Sigmoid colon (tissue), 7 donors: ENCODE results near the gene NPNT. TPM values are rescaled to one million over a fixed set of nuclear protein-coding genes. Genes with fewer than 3 reads are reported as not detected.

Experiments
- DNase-seq: peaks from one replicate; pipeline ENCODE4 v3.0.0-alpha.2; 2019
- H3K27ac ChIP-seq, 4 donors: fragments of 200-600 bp; sonication (generic); one replicate each; pipeline ENCODE4 v1.5.1; 2016 to 2019; ENCODE audit warnings: mild to moderate bottlenecking in 1 of 4
- H3K27me3 ChIP-seq, 3 donors: fragments of 200-600 bp; sonication (generic); one replicate each; pipeline ENCODE4 v1.5.1; 2019; ENCODE audit warnings: mild to moderate bottlenecking in 1 of 3
- H3K36me3 ChIP-seq, 4 donors: fragments of 200-600 bp; sonication (generic); one replicate each; pipeline ENCODE4 v1.5.1; 2016 to 2019
- H3K4me1 ChIP-seq, 4 donors: fragments of 200-600 bp; sonication (generic); one replicate each; pipeline ENCODE4 v1.5.1; 2017 to 2019
- H3K4me3 ChIP-seq, 4 donors: fragments of 200-600 bp; sonication (generic); one replicate each; pipeline ENCODE4 v1.5.1; 2017 to 2019; ENCODE audit warnings: mild to moderate bottlenecking in 2 of 4, moderate library complexity in 1 of 4
- H3K9me3 ChIP-seq, 4 donors: fragments of 200-600 bp in 3 of 4; sonication (generic) in 3 of 4; one replicate each; pipeline versions ENCODE4 v1.5.1 to v1.6.1; 2013 to 2019
- EP300 ChIP-seq, 4 donors: sonication (generic); formaldehyde crosslinking; IDR thresholded peaks; one replicate each; pipeline ENCODE4 v1.6.1; 2017; ENCODE audit warnings: antibody characterized with exemption in 4 of 4
- POLR2A ChIP-seq, 2 donors: fragments of 450-650 bp; IDR thresholded peaks; one replicate each; pipeline ENCODE4 v1.6.1; 2016; ENCODE audit warnings: antibody characterized with exemption in 2 of 2, mild to moderate bottlenecking in 2 of 2, moderate library complexity in 2 of 2
- POLR2AphosphoS5 ChIP-seq, 4 donors: sonication (generic); formaldehyde crosslinking; IDR thresholded peaks; one replicate each; pipeline ENCODE4 v1.6.1; 2017; ENCODE audit warnings: antibody characterized with exemption in 4 of 4
- WGBS, 2 donors: extraction: QIAGEN DNeasy Blood & Tissue Kit; methylation state at CpG; one replicate each; pipeline ENCODE4 v1.1.7; 2013; 5-methylcytosine and 5-hydroxymethylcytosine counted together
- intact Hi-C: fragments of 100-400 bp; cut with DNase I; formaldehyde crosslinking; loops from one replicate; pipeline ENCODE4 v1.15.1; 2023
- polyA plus RNA-seq, 3 donors: library from polyadenylated mRNA; stranded (reverse); fragments of 200-250 nt; gene quantifications; one replicate each; pipeline ENCODE4 v1.2.3, GENCODE V29; 2013
- total RNA-seq, 4 donors: library from RNA; depleted of rRNA; stranded (reverse); fragments of >200 nt; gene quantifications; one replicate each; pipeline ENCODE4 v1.1.0, GENCODE V29; 2016
- TF ChIP-seq, protein P1 (sequence below), 4 experiments: fragments of 450-650 bp in 3 of 4; fragments of 200-600 bp in 1 of 4; IDR thresholded peaks; one replicate each; pipeline ENCODE4 v1.5.1; 2016 to 2019; ENCODE audit warnings: antibody characterized with exemption in 4 of 4, mild to moderate bottlenecking in 3 of 4, moderate library complexity in 2 of 4
- donor health status: healthy with polysubstance abuse.
- donor health status: Bipolar disorder and iron deficiency.
- donor health status: healthy.

The NPNT gene
- total and polyA plus RNA-seq, 7 donors: 3.0 to 16.5 (median 6.9) TPM

DNA sequence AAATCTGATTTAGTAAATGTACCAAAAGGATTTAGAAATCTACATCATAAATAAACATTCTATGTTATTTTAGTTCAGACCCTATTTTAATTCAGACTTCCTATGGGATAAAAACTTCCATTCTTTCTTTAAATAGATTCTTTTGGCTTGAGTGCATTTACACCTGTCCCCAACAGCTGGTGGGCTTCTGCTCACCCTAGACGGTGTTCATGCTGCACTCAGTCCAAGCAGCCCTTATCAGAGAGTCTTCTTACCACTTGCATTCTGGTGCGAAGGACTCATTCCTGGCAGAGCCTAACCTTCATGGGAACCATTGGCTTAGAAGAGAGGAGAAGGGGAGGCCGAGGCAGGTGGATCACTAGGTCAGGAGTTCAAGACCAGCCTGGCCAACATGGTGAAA is 57.3 kb downstream of the NPNT start:
- Histone ChIP-seq H3K36me3 (no peaks in the 10 kb centered on the region), H3K27me3 (no peaks in the 10 kb centered on the region), H3K4me3 (no peak overlapping the region), H3K27ac (no peak overlapping the region), H3K9me3 (no peaks in the 10 kb centered on the region), H3K4me1 (no peaks in the 10 kb centered on the region)
- TF ChIP-seq, protein P1, sequence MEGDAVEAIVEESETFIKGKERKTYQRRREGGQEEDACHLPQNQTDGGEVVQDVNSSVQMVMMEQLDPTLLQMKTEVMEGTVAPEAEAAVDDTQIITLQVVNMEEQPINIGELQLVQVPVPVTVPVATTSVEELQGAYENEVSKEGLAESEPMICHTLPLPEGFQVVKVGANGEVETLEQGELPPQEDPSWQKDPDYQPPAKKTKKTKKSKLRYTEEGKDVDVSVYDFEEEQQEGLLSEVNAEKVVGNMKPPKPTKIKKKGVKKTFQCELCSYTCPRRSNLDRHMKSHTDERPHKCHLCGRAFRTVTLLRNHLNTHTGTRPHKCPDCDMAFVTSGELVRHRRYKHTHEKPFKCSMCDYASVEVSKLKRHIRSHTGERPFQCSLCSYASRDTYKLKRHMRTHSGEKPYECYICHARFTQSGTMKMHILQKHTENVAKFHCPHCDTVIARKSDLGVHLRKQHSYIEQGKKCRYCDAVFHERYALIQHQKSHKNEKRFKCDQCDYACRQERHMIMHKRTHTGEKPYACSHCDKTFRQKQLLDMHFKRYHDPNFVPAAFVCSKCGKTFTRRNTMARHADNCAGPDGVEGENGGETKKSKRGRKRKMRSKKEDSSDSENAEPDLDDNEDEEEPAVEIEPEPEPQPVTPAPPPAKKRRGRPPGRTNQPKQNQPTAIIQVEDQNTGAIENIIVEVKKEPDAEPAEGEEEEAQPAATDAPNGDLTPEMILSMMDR (IDR thresholded peaks at IDR 0.05): no peak
- no peak for TF ChIP-seq POLR2AphosphoS5 (IDR thresholded peaks at IDR 0.05)
- TF ChIP-seq POLR2A (IDR thresholded peaks at IDR 0.05): no peak
- no peak for TF ChIP-seq EP300 (IDR thresholded peaks at IDR 0.05)
- intact Hi-C loops: no loop called here
- no peak for DNase-seq
- WGBS, 2 donors: 89 to 92% methylated on average over 3 of the region's 3 CpGs

DNA sequence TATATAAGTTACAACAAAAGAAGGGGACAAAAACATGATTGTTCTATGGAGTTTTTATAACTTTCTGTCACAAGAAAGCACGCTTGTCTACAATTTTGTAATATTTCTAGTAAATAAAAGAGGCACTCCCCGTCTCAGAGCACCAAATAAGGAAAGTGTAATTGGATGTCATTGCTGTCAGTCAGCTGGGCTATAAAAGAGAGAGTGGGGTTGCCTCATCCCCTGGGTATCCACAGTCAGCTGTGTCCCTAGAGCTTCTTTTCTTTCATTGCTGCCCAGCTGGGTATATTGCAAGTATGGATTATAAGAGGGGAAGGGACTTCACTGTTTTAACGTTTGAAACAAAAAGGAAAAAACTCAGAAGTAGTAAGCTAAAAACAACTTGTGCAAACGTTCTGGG is 61.3 kb downstream of the NPNT start:
- 23 to 53% methylated on average over 4 of the region's 4 CpGs for WGBS, 2 donors
- no peaks in the 10 kb centered on the region for H3K27me3 ChIP-seq
- H3K9me3 ChIP-seq: no peaks in the 10 kb centered on the region
- intact Hi-C loops: no loop called here
- H3K36me3 ChIP-seq: no peaks in the 10 kb centered on the region
- H3K27ac ChIP-seq: no peak overlapping the region
- H3K4me3 ChIP-seq: no peak overlapping the region
- H3K4me1 ChIP-seq: no peaks in the 10 kb centered on the region
- no peak for TF ChIP-seq POLR2AphosphoS5 (IDR thresholded peaks at IDR 0.05)
- TF ChIP-seq EP300 (IDR thresholded peaks at IDR 0.05): no peak
- DNase-seq: no peak

DNA sequence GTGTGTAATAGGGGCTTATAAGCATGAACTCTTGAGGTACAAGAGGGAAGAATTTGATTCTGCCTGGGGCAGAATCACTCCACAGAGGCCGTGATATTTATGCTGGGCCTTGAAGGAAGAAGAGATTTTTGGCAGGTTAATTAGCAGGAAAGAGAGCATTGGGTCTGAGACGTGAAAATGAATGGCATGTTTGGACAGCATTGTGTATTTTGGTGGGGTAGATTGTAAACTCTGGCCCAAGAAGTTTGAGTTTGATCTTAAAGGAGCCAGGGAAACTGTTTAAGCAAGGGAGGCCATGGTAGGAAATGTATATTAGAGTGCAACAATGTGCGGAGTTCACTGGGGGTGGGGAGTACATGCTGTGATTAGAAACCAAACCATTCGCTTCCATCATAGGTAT is 62.4 kb downstream of the NPNT start:
- H3K9me3 ChIP-seq: no peaks in the 10 kb centered on the region
- no peaks in the 10 kb centered on the region for H3K36me3 ChIP-seq
- H3K27me3 ChIP-seq: no peaks in the 10 kb centered on the region
- WGBS, 2 donors: 19 to 61% methylated on average over 4 of the region's 4 CpGs
- H3K4me3 ChIP-seq: no peak overlapping the region
- intact Hi-C loops: no loop called here
- DNase-seq: no peak
- no peaks in the 10 kb centered on the region for H3K4me1 ChIP-seq
- H3K27ac ChIP-seq: no peak overlapping the region
- TF ChIP-seq POLR2AphosphoS5 (IDR thresholded peaks at IDR 0.05): no peak
- TF ChIP-seq, protein P1 (IDR thresholded peaks at IDR 0.05): no peak
- TF ChIP-seq POLR2A (IDR thresholded peaks at IDR 0.05): no peak
- no peak for TF ChIP-seq EP300 (IDR thresholded peaks at IDR 0.05)

DNA sequence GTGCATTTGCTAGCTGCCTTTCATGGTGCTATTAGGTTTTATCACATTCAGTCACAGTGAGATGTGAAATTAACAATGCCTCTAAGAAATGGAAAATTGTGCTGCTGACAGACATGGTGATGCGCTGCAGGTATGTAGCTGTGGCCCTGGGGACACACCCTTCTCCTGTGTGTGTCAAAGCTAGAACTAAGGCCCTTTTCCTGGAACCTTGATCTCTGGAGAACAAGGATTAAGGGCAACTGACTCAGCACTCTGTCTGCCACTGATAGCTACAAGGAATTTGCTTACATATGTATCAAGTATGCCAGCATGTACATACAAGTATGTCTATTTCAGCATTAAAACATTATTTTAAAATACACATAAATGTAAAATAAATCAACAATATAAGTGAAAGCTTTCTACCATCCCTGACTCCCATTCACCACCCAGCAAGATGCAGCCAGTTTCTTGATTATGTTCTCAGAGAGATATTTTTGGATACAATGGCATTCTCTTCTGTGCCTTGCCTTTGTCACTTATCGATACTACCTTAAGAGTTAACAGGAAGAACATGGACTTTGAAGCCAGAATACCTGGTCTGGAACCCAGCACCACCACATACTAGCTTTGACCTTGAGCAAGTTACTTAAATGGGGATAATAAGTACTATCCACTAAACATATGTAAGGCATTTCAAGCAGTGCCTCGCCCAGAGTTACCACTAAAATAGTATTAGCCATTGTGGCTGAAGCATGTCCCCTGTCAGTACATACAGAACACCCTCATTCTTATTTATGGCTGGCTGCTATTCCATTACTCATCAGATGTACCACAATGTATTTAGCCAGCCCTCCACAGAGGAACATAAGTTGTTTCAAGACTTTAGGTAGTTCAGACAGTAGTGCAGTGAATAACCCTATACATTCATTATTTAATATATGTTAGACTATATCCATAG is 68.5 kb downstream of the NPNT start:
- H3K4me1 ChIP-seq: no peaks in the 10 kb centered on the region
- DNase-seq: no peak
- intact Hi-C loops: no loop called here
- H3K27ac ChIP-seq: no peak overlapping the region
- no peak overlapping the region for H3K4me3 ChIP-seq
- H3K9me3 ChIP-seq: no peaks in the 10 kb centered on the region
- TF ChIP-seq EP300 (IDR thresholded peaks at IDR 0.05): no peak
- TF ChIP-seq, protein P1 (IDR thresholded peaks at IDR 0.05): no peak
- no peak for TF ChIP-seq POLR2A (IDR thresholded peaks at IDR 0.05)
- TF ChIP-seq POLR2AphosphoS5 (IDR thresholded peaks at IDR 0.05): no peak
- no peaks in the 10 kb centered on the region for H3K27me3 ChIP-seq
- no peaks in the 10 kb centered on the region for H3K36me3 ChIP-seq
- 89 to 91% methylated on average over 3 of the region's 3 CpGs for WGBS, 2 donors

DNA sequence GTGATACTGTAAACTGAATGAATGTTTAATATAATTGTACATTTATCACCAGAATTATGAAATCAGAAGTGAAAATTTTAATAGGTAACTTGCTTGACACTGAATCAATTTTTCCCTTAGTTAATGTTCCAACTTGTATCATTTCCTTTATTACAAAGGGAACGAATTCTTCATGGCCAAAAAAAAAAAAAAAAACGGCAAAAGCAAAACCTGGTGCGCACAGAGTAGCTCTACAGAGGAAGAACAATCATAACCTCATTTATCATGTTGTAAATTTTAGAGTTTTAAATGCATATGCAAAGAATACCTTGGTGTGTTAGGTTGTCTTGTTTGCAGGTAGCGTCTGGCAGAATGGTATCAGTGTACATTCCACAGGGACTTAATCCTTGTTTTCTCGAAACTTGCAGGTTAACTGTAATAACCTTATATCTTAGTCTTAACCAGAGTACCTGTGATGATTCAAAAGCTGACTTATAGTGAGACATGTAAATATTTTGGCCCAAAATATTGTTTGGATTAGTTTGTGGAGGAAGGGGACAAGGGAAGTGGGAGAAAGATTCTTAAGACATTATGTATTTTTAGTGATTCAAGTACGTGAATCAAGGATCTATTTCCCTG is 70.0 kb downstream of the NPNT start:
- Histone ChIP-seq H3K27me3 (no peaks in the 10 kb centered on the region), H3K36me3 (no peaks in the 10 kb centered on the region), H3K27ac (no peak overlapping the region), H3K4me3 (no peak overlapping the region), H3K4me1 (no peaks in the 10 kb centered on the region), H3K9me3 (no peaks in the 10 kb centered on the region)
- WGBS, 2 donors: 25 to 66% methylated on average over 6 of the region's 6 CpGs
- no peak for DNase-seq
- intact Hi-C loops: no loop called here
- TF ChIP-seq, protein P1 (IDR thresholded peaks at IDR 0.05): no peak
- TF ChIP-seq POLR2A (IDR thresholded peaks at IDR 0.05): no peak
